RPMI7951 (cell line): ENCODE data around the gene DEGS1. TPM values are rescaled to one million over a fixed set of nuclear protein-coding genes. Genes with fewer than 3 reads are reported as not detected.
"Not testable (repeated sequence)": the region's sequence is repeated elsewhere in the genome, so short reads cannot be mapped to it uniquely, and the experiment has no call there.

Source experiments
- DNase-seq: peaks from one replicate; pipeline ENCODE4 v3.0.0-alpha.2; 2012; ENCODE audit warnings: low read depth
- total RNA-seq: library from RNA; depleted of rRNA; stranded (reverse); fragments of >200 nt; shearing (Covaris generic); gene quantifications from 2 replicates; pipeline ENCODE4 v1.2.3, GENCODE V29; 2014

DEGS1 gene
- total RNA-seq, 1 experiment from 2014 or later: 152 TPM

DNA sequence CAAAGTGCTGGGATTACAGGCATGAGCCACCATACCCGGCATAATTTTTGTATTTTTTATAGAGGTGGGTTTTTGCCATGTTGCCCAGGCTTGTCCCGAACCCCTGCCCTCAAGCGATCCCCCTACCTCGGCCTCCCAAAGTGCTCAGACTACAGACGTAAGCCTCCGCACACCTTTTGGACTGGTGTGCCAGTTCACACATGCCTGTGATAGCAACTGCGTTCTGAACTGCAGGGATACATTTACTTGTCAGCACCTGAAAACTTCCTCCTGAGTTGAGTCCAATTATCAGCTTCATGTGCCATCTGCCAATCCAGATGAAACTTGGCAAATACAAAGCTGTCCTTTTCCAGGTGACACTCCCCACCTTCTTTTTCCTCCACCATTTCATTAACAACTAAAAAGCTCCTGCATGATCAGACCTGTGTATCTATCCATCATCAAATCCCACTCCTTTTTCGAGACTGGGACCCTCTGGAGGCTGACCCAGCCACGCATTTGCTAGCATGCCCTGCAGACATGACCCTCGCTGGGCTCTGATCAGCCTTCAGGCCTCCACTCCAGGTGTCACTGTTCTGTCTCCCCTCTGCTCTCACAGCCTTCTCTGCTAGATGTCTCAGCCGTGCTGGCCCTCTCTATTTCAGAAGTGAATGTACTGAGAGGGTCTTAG lies 2.1 kb upstream of the DEGS1 start:
- DNase-seq: no peak

DNA sequence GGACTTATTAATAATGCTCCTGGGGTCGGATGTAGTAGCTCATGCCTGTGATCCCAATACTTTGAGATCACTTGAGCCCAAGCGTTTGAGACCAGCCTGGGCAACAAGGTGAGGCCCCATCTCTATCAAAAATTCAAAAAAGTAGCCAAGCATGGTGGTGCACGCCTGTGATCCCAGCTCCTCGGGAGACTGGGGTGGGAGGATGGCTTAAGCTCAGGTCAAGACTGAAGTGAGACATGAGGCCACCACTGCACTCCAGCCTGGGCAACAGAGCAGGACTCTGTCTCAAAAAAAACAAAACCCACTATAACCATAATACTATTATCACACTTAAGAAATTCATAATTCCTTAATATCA lies 1.6 kb upstream of the DEGS1 start:
- no peak for DNase-seq

DNA sequence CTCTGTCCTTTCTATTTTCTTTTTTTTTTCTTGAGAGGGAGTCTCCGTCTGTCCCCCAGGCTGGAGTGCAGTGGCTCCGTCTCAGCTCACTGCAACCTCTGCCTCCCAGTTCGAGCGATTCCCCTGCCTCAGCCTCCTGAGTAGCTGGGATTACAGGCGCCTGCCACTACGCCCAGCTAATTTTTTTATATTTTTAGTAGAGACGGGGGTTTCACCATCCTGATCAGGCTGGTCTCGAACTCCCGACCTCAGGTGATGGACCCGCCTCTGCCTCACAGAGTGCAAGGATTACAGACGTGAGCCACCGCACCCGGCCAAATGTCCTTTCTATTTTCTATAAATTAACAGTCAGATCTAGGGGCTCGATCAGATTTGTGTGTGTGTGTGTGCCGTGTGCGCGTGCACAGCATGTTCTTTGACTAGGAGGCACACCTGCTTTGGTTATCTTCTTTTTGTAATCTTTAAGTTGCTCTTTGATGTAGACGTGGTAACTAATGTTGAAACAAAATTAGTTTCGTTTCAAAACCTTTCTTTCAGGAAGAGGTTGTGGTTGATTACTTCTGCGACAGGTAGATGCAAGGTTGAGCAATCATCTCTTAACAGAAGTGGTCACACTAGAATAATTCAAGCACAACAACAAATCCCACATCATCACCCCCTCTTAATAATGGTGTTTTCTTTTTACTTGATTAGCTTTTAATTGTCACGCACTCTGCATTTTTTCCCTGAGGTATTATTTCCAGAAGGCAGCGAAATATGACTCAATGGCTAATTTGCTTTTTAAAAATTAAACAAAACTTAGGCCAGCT lies 779 bp upstream of the DEGS1 start:
- DNase-seq: no peak

DNA sequence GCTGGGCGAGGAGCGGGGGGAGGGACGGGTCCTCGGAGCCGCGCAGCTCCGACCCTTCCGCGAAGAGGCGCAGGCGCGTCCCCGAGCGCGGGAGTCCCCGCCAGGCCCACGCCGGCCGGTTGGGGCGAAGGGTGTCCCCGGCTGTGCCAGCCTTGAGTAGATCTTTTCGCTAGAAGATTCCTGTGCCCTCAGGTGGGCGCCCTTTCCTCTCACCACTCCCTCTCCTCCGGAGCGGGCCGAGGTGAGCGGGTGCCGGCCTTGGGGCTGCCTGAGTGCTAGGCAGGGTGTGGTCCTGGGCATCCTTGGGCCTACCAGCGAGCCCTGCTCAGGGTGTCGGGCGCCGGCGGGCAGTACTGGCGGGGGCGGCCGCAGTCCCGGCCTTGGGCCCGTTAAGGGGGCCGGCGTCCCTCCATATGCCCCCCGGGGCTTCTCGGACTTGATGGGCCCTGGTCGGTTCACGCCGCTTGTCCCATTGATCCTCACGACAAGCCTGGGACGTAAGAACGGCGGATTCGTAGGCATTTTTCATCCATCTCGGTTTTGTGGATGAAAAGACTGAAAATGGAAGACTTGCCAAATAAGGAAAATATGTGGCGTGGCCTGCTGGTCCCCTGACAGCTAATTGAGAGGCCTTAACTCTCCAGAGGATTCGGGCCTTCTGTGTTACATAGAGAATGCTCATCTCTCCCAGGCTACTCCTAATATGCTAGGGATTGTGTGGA lies 712 bp downstream of the DEGS1 start:
- DNase-seq: peak; percentile 58

DNA sequence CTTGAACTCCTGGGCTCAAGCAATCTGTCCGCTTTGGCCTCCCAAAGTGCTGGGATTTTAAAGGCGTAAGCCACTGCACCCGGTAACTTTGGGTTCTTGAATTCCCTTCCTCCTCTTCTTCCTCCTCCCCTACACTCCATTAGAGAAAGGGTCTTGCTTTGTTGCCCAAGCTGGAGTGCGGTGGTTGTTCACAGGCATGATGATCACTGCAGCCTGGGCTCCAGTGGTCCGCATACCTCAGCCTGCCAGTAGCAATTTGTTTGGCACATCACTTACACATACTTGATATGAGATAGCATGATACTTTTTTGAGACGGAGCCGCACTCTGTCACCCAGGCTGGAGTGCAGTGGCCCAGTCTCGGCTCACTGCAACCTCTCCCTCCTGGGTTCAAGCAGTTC lies 2.2 kb downstream of the DEGS1 start:
- no peak for DNase-seq

DNA sequence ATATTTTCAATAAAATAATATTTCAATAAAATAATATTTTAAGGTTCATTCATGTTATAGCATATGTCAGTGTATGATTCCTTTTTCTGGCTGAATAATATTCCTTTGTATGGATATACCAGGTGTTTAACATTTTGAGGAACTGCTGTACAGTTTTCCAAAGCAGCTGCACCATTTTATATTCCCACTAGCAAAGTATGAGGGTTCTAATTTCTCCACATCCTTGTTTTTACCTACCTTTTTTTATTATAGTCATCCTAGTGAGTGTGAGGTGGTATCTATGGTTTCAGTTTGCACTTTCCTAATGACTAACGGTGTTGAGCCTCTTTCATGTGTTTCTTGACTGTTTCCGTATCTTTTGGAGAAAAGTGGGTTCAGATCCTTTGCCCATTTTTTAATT lies 5.2 kb downstream of the DEGS1 start:
- DNase-seq: no peak

DNA sequence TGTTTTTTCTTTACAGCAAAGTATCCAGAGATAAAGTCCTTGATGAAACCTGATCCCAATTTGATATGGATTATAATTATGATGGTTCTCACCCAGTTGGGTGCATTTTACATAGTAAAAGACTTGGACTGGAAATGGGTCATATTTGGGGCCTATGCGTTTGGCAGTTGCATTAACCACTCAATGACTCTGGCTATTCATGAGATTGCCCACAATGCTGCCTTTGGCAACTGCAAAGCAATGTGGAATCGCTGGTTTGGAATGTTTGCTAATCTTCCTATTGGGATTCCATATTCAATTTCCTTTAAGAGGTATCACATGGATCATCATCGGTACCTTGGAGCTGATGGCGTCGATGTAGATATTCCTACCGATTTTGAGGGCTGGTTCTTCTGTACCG lies 6.5 kb downstream of the DEGS1 start:
- DNase-seq: no peak

DNA sequence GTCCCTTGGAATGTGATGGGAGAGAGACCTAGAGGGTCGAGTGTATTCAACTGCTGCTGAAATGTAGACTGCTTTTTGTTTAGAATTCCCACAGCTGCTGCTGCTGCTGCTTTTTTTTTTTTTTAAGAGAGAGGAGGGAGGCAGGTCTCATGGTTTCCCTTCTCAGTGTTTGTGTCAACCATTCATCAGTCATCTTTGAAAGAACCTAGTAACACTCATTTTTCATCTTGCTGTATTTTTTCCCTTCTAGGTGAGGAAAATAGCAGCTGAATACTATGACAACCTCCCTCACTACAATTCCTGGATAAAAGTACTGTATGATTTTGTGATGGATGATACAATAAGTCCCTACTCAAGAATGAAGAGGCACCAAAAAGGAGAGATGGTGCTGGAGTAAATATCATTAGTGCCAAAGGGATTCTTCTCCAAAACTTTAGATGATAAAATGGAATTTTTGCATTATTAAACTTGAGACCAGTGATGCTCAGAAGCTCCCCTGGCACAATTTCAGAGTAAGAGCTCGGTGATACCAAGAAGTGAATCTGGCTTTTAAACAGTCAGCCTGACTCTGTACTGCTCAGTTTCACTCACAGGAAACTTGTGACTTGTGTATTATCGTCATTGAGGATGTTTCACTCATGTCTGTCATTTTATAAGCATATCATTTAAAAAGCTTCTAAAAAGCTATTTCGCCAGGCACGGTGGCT lies 9.2 kb downstream of the DEGS1 start:
- no peak for DNase-seq

DNA sequence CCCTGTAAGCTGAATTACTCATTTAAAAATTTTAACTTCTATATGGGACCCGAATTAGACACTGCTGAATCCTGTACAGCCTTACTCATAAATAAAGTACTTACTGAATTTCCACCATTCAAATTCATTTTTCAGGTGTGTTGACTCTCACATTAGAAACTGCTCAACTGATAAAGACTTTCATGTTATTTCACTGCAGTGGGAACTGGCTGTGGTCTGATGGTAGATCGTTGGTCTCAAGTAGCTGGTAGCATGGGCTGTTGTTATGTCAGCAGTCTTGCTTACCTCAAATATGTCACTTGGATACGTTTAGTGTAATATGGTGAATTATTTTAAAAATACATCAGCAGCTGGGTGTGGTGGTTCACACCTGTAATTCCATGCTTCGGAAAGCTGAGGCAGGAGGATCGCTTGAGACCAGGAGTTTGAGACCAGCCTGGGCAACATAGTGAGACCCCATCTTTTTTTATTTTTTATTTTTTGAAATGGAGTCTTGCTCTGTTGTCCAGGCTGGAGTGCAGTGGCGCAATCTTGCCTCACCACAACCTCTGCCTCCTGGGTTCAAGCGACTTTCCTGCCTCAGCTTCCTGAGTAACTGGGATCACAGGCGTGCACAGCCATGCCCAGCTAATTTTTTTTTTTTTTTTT lies 10.4 kb downstream of the DEGS1 start:
- DNase-seq: no peak

DNA sequence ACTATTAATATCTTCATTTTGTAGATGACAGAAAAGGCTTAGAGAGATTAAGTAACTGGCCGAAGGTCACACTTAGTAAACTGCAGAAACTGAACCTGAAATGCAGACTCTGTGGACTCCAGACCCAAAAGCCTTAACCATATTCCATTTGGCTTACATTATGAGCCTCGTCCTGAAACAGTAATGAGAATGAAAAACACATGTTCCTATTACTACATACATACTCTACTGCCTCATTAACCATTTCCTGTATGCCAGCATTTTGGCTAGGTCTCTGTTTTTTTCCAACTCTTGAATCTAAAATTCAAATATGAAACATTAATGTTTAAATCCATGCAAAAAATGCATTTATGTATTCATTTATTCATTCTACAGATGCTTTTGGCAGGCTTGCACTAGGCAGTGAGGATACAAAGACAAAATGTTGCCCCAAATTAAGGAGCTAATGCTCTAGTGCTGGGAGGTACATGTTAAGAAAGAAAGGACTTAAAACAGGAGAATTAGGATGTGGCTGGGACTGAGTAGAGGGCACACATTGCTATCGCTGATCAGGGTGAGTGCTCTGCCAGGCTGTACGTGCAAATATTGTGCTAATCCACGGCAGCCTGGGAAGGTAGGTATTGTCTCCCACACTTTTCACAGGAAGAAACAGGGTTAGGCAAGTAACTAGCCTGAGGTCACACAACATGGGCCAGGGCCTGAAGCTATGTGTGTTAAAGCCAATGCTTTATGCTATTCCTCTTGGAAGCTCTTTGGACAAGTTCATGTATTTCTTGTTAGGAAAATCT lies 14.0 kb downstream of the DEGS1 start:
- no peak for DNase-seq

DNA sequence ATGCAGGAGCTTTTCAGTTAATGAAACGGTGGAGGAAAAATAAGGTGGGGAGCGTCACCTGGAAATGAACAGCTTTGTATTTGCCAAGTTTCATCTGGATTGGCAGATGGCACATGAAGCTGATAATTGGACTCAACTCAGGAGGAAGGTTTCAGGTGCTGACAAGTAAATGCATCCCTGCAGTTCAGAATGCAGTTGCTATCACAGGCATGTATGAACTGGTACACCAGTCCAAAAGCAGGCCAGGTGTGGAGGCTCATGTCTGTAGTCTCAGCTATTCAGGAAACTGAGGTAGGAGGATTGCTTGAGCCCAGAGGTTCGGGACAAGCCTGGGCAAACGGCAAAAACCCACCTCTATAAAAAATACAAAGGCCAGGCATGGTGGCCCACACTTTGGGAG lies 15.5 kb downstream of the DEGS1 start:
- DNase-seq: no peak

DNA sequence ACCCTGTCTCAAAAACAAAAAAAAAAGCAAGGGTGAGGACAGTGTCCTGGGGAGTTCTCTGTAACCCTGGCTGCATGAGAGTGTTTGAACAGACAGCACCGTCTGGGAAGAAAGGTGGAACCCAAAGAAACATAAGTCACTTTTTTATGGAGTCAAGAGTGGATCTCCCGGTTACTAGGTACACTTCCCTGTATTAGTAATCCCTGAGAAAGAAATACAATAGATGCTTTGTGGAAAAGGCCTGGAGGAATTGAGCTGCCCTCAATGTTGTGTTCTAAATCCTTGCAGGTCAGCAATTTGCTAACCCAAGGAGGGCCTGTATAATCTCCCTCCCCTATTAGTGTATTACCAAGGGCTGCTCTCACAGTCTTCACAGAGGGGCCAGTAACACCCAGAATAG lies 16.6 kb downstream of the DEGS1 start:
- no peak for DNase-seq

DNA sequence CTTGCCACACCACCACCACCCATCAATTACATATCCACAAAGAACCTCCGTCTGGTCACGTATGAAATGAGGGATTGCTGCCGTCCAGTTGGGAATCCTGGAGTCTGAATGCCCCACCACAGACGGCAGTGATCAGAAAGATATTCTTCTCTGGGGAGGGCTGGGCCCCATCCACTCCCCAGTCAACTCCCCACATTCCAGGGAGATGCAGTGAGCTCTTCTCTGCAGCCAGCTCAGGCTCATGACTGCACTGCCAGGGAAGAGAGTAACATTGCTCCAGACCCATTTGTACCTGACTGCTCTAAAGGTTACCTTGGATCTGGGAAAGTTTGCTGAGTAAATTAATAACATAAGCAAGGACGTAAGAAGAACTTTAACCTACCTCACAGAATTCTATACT lies 18.3 kb downstream of the DEGS1 start:
- no peak for DNase-seq

DNA sequence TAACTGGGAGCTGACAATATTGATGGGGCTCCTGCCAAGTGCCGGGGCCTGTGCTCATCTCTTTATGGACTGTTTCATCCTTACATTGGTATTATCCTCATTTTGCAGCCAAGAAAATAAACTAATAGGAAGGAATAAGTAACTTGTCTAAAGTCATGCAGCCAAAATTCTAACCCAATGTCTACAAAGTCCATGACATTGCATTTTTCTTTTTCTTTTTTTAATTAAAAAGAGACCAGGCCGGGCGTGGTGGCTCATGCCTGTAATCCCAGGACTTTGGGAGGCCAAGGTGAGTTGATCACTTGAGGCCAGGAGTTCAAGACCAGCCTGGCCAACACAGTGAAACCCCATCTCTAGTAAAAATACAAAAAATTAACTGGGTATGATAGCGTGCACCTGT lies 18.8 kb downstream of the DEGS1 start:
- no peak for DNase-seq

DNA sequence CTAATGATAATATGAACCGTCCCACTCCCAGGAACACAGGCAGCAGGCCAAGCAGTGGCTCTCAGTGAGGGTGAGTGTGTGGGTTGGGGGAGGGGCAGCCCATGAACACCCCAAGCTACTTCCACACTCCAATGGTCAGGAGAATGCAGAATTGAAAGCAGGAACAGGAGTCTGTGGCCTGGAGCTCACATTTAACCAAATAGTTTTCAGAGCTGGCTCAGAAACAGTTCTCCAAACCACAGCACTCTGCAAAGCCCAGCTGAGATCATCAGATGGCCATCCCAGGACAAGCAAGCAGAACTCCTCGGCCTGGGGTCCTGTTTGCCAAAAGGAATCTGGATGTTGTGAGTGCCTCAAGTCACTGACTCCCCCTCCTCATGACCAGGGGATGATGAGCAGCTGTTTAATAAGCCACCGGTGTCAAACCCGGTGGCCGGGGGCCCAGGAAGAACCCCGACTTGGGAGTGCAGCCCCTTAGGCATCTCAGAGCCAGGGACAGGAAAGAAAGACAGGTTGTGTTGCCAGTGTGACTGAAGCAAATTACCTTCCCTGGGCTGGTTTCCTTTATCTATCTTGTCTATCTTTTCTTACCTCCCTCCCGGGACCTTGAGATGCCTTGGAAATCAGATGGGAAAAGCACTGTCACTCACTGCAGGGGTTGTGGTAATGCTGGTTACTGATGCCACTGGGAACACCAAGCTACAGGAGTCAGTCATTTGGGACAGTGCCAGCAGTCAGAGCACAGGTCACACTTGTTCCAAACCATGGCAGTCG lies 20.4 kb downstream of the DEGS1 start:
- peak; percentile 89 for DNase-seq

DNA sequence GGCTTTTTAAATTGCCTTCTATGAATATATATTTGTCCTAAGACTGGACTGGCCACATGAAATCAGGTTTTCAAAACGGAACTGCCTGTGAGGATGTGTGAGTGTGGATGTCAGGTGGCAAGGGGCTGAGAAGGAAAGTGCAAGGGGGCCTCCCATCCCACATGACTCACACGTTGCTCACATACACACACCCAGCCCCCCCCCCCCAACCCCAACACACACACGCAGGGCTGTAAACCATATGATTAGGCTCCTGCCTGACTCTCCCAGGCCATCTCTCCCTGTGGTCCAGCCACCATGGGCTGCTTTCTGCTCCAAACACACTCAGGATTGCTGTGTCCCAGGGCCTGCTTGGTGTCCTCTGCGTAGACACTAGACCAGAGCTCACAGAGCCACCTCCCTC lies 22.4 kb downstream of the DEGS1 start:
- DNase-seq: peak; percentile 87

DNA sequence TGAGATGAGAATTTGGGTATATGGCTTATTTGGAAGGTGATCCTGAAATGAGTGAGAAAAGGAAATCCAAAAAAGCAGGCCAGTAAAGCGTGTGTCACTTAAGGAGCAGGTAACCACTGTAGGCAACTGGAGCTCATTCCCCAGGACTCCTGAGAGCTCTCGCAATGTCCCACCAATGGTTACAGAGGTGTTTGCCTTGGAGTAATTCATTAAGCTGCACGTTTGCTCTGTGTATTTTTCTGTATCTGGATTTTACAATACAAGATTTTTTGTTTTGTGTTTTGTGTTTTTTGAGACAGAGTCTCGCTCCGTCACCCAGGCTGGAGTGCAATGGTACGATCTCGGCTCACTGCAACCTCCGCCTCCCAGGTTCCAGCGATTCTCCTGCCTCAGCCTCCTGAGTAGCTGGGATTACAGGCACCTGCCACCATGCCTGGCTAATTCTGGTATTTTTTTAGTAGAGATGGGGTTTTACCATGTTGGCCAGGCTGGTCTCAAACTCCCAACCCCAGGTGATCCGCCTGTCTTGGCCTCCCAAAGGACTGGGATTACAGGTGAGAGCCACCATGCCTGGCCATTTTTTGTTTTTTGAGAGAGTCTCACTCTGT lies 23.0 kb downstream of the DEGS1 start:
- not testable (repeated sequence) for DNase-seq

DNA sequence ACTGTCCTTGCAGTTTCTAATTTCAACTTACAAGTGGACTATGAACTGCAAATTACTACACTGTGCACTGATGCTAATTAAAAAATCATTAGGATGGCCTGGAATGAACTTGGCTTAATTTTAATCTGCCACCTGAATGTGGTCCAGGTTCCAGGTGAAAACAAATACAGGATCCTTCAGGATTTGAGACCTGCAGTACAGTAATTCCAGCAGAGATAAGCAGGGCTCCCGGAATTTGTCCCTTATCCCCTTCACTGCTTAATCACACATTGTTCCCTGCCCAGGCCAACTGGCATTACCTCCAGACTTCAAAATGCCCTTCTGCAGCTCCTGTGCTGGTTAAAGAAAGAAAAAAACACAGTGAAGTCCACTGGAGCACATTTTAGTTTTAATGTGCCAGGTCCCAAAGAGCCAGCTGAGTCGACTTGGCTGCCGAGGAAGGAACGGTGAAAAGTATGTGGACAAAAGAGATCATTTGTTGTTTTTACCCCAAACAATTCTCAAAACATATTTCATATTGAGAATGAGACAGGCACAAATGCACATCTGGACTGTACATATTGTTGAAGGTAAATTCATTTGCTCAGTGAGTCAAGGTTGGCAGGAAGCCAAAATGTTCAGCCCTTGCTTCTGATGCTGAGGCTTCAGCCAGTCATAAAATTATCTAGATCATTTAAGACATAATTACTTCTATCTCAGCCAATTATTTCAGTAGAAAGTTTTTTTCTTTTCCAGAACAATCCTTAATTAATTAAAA lies 28.3 kb downstream of the DEGS1 start:
- peak; percentile 41 for DNase-seq

DNA sequence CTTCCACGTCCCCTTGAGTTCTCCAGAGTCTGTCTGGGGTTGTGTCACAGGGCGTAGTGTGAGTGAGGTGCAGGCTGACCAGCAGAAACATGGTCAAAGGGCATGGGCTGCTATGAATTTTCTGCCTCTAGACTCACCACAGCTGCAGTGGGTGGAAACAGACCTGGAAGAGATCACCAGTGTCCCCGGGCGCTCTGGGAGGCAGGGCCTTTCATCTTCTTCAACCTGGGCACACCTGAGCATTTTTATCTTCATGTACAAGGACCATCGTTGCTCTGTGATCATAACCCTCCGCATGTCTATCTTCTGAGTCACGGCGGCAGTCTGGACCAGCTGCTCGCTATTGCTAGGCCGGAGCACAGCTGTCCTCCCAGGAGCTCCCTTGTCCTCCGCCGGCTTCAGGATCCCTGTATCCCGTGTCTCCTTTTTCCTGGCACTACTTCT lies 29.6 kb downstream of the DEGS1 start:
- no peak for DNase-seq
